Keratinocyte (primary cell): Measurements from ENCODE around the gene UPP2. TPM values are rescaled to one million over a fixed set of nuclear protein-coding genes. Genes with fewer than 3 reads are reported as not detected.

Source experiments
- DNase-seq: peaks from one replicate; pipeline ENCODE4 v3.0.0-alpha.2; 2011; ENCODE audit warnings: low read depth, missing footprints, low spot score
- FAIRE-seq: peaks from 2 replicates; lab custom pipeline; 2011; peaks lifted over from hg19 to GRCh38; lab: Jason Lieb, UNC
- H2AFZ ChIP-seq: 2 replicates; pipeline ENCODE4 v1.6.0; 2012; ENCODE audit warnings: low read length, control low read depth, inconsistent platforms; ENCODE audit not compliant: control insufficient read depth
- H3K27ac ChIP-seq: 2 replicates; pipeline ENCODE4 v1.5.1; 2011; ENCODE audit warnings: low read length; ENCODE audit not compliant: control insufficient read depth, insufficient read depth
- H3K27me3 ChIP-seq: 3 replicates; pipeline ENCODE4 v1.6.0; 2011; ENCODE audit warnings: low read length; ENCODE audit not compliant: control insufficient read depth, insufficient read depth; ENCODE audit errors: extremely low read depth
- H3K36me3 ChIP-seq, 2 experiments: 2 replicates in 1 of 2; 3 replicates in 1 of 2; pipeline ENCODE4 v1.5.1; 2011; ENCODE audit warnings: low read length in 2 of 2, mild to moderate bottlenecking in 1 of 2; ENCODE audit not compliant: control insufficient read depth in 2 of 2, insufficient read depth in 2 of 2; ENCODE audit errors: extremely low read depth in 1 of 2
- H3K4me1 ChIP-seq: 3 replicates; pipeline ENCODE4 v1.5.1; 2011; ENCODE audit warnings: low read length; ENCODE audit not compliant: control insufficient read depth, insufficient read depth; ENCODE audit errors: extremely low read depth
- H3K4me2 ChIP-seq: 3 replicates; pipeline ENCODE4 v1.6.0; 2011; ENCODE audit warnings: low read depth, low read length; ENCODE audit not compliant: control insufficient read depth, insufficient read depth; ENCODE audit errors: extremely low read depth
- H3K4me3 ChIP-seq, 3 experiments: fragments of 200-600 bp in 1 of 3; sonication (generic) in 1 of 3; 2 replicates in 2 of 3; 3 replicates in 1 of 3; pipeline ENCODE4 v1.5.1; 2011 to 2016; ENCODE audit warnings: low read length in 3 of 3, mild to moderate bottlenecking in 3 of 3, control low read depth in 2 of 3, inconsistent platforms in 1 of 3, low read depth in 1 of 3, mixed read lengths in 1 of 3, mixed run types in 1 of 3, moderate library complexity in 1 of 3; ENCODE audit not compliant: control insufficient read depth in 2 of 3, insufficient read depth in 2 of 3; ENCODE audit errors: extremely low read depth in 1 of 3
- H3K79me2 ChIP-seq: 2 replicates; pipeline ENCODE4 v1.6.0; 2012; ENCODE audit warnings: low read length; ENCODE audit not compliant: control insufficient read depth, insufficient read depth
- H3K9ac ChIP-seq: 3 replicates; pipeline ENCODE4 v1.6.0; 2011; ENCODE audit warnings: low read length; ENCODE audit not compliant: control insufficient read depth, insufficient read depth; ENCODE audit errors: extremely low read depth
- H3K9me1 ChIP-seq: 3 replicates; pipeline ENCODE4 v1.6.0; 2011; ENCODE audit warnings: low read length; ENCODE audit not compliant: control insufficient read depth, insufficient read depth; ENCODE audit errors: extremely low read depth
- H3K9me3 ChIP-seq: 2 replicates; pipeline ENCODE4 v1.5.1; 2012; ENCODE audit warnings: low read depth, low read length; ENCODE audit not compliant: control insufficient read depth
- H4K20me1 ChIP-seq: 3 replicates; pipeline ENCODE4 v1.6.0; 2011; ENCODE audit warnings: low read length; ENCODE audit not compliant: control insufficient read depth, insufficient read depth; ENCODE audit errors: extremely low read depth
- EZH2 ChIP-seq: IDR thresholded peaks from one replicate; pipeline ENCODE4 v1.6.1; 2012; ENCODE audit warnings: inconsistent platforms, mild to moderate bottlenecking, low read length, moderate library complexity
- dilution Hi-C: fragments of 300-500 bp; cut with MboI; formaldehyde crosslinking; loops from one replicate; pipeline ENCODE4 v1.7.0; 2020; ENCODE audit warnings: low sequenced_read_pairs; ENCODE audit not compliant: extremely low pct_ligation_motif_present
- polyA plus RNA-seq, 5 experiments: library from polyadenylated mRNA; depleted of rRNA in 3 of 5; stranded (reverse) in 3 of 5; stranded (forward) in 1 of 5; unstranded in 1 of 5; fragments of >200 nt; gene quantifications; 1 replicate in 1 of 5; 2 replicates in 3 of 5; 3 replicates in 1 of 5; pipeline versions ENCODE4 v1.2.1 to v1.2.3, GENCODE V29; 2011 to 2012; ENCODE audit warnings: missing spikeins in 2 of 5, low read depth in 1 of 5, low replicate concordance in 1 of 5
- TF ChIP-seq, protein P1 (sequence below), 3 experiments: IDR thresholded peaks in 1 of 3; conservative IDR thresholded peaks in 1 of 3; optimal IDR thresholded peaks in 1 of 3; 2 replicates in 2 of 3; 3 replicates in 1 of 3; pipeline versions ENCODE3 to v1.5.1; 2011; ENCODE audit warnings: low read length in 3 of 3, mild to moderate bottlenecking in 3 of 3, moderate library complexity in 2 of 3, control low read depth in 1 of 3, inconsistent platforms in 1 of 3; ENCODE audit not compliant: insufficient read depth in 2 of 3; ENCODE audit errors: extremely low read depth in 1 of 3

Gene UPP2
- polyA plus RNA-seq, 1 donor (not counting 4 experiments of a cell fraction or from before 2014, with no cell fraction given) = not detected

DNA sequence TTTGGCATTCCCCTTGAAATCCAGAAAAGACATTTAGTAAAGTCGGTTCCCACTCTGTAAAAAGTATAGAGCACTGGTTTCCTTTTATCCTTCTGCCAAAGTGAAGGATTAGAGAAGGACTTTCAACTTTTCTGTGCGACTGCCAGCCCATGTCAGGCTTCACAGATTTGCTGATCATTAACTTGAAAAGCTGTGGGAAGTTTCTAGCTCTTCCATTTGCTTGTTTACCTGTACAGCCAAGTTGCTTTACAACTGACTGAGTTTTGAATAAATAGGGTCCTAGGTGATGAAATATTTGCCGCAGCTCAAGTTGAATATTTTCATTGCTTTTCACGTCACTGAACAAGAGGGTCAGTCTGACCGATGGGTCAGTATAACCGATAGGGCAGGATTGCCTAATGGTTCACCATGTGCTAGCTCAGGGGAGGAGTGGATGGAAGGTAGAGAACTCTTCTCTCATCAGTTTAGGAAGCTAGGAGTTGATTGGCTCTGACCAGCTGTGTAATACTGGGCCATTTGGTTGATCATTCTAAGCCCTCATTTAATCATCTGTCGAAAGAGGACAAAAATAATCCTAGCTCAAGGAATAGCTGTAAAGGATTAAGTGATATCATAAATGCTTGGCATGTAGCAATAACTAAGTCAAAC, 30.4 kb downstream of the UPP2 start:
- Histone ChIP-seq H3K9me3 (no peaks in the 10 kb centered on the region), H3K27me3 (peaks cover 9% of the 10 kb centered on the region), H3K9ac (no peak overlapping the region), H3K79me2 (no peaks in the 10 kb centered on the region), H3K9me1 (no peaks in the 10 kb centered on the region), H3K4me2 (no peak overlapping the region), H3K4me1 (no peaks in the 10 kb centered on the region), H3K36me3 (no peaks in the 10 kb centered on the region), H4K20me1 (no peaks in the 10 kb centered on the region), H3K4me3 (no peak overlapping the region), H3K27ac (no peak overlapping the region), H2AFZ (no peak overlapping the region)
- dilution Hi-C loops = no loop called here
- TF ChIP-seq EZH2 = no peak
- TF ChIP-seq, protein P1, sequence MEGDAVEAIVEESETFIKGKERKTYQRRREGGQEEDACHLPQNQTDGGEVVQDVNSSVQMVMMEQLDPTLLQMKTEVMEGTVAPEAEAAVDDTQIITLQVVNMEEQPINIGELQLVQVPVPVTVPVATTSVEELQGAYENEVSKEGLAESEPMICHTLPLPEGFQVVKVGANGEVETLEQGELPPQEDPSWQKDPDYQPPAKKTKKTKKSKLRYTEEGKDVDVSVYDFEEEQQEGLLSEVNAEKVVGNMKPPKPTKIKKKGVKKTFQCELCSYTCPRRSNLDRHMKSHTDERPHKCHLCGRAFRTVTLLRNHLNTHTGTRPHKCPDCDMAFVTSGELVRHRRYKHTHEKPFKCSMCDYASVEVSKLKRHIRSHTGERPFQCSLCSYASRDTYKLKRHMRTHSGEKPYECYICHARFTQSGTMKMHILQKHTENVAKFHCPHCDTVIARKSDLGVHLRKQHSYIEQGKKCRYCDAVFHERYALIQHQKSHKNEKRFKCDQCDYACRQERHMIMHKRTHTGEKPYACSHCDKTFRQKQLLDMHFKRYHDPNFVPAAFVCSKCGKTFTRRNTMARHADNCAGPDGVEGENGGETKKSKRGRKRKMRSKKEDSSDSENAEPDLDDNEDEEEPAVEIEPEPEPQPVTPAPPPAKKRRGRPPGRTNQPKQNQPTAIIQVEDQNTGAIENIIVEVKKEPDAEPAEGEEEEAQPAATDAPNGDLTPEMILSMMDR (optimal IDR thresholded peaks at IDR 0.05 in 1 of 3, IDR thresholded peaks at IDR 0.05 in 1 of 3, conservative IDR thresholded peaks at IDR 0.05 in 1 of 3; ENCODE audit: extremely low read depth in 1 of 3, insufficient read depth in 2 of 3, low read length in 3 of 3) = no peak
- no peak for FAIRE-seq
- DNase-seq = no peak

DNA sequence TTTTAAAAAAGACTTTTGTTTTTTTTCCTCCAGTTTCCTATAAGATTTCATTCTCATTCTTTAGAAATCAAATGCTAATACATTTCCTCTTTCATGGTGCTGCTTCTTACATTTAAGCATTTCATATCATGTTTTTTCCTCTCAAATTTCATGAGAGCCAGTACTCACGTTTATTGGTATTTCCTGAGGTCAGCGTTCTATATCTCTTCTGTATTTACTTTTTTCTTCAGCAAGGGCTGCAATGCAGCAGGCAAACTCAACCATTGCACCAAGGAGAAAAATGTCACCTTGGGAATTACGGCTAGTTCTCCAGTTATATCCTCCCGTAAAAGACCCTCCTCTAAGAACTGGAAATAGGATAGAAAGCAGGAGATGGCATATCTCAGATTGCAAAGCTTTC, 32.4 kb downstream of the UPP2 start:
- dilution Hi-C loops = no loop called here
- FAIRE-seq = no peak

More for the DNA sequence above, 32.4 kb downstream of the UPP2 start:
- no peak overlapping the region for H3K4me3 ChIP-seq
- H3K27ac ChIP-seq = no peak overlapping the region
- no peaks in the 10 kb centered on the region for H3K79me2 ChIP-seq
- H3K4me1 ChIP-seq = no peaks in the 10 kb centered on the region
- H4K20me1 ChIP-seq = no peaks in the 10 kb centered on the region
- H3K27me3 ChIP-seq = peaks cover 8% of the 10 kb centered on the region
- no peaks in the 10 kb centered on the region for H3K9me3 ChIP-seq
- H2AFZ ChIP-seq = no peak overlapping the region
- no peak for DNase-seq
- TF ChIP-seq EZH2 = no peak
- TF ChIP-seq, protein P1 (optimal IDR thresholded peaks at IDR 0.05 in 1 of 3, IDR thresholded peaks at IDR 0.05 in 1 of 3, conservative IDR thresholded peaks at IDR 0.05 in 1 of 3; ENCODE audit: extremely low read depth in 1 of 3, insufficient read depth in 2 of 3, low read length in 3 of 3) = no peak
- no peaks in the 10 kb centered on the region for H3K36me3 ChIP-seq
- no peak overlapping the region for H3K9ac ChIP-seq
- no peaks in the 10 kb centered on the region for H3K9me1 ChIP-seq
- no peak overlapping the region for H3K4me2 ChIP-seq
